ENCODE results near the gene SBF2.

GRCh38 chr11:9774591-9775397, 519.2 kb downstream of the SBF2 start:
- TF ChIP-seq, protein P1, sequence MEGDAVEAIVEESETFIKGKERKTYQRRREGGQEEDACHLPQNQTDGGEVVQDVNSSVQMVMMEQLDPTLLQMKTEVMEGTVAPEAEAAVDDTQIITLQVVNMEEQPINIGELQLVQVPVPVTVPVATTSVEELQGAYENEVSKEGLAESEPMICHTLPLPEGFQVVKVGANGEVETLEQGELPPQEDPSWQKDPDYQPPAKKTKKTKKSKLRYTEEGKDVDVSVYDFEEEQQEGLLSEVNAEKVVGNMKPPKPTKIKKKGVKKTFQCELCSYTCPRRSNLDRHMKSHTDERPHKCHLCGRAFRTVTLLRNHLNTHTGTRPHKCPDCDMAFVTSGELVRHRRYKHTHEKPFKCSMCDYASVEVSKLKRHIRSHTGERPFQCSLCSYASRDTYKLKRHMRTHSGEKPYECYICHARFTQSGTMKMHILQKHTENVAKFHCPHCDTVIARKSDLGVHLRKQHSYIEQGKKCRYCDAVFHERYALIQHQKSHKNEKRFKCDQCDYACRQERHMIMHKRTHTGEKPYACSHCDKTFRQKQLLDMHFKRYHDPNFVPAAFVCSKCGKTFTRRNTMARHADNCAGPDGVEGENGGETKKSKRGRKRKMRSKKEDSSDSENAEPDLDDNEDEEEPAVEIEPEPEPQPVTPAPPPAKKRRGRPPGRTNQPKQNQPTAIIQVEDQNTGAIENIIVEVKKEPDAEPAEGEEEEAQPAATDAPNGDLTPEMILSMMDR (conservative IDR thresholded peaks at IDR 0.05 in 1 of 2, IDR thresholded peaks at IDR 0.05 in 1 of 2; ENCODE audit: extremely low read depth in 1 of 2, insufficient read depth in 1 of 2, low read depth in 1 of 2, low read length in 2 of 2): no peak
- no peak for TF ChIP-seq EZH2 (IDR thresholded peaks at IDR 0.05; ENCODE audit: borderline replicate concordance, low read length)

All from mammary epithelial cell (primary cell).